GM12875 (cell line): ENCODE results near the gene COL4A3.

Experiments used
- H3K4me3 ChIP-seq: one replicate; pipeline ENCODE4 v1.5.1; 2011; ENCODE audit warnings: low read depth, low read length, control low read depth
- CTCF ChIP-seq: IDR thresholded peaks from 2 replicates; pipeline ENCODE4 v1.5.1; 2011; ENCODE audit warnings: low read depth, mild to moderate bottlenecking, control low read depth, inconsistent platforms, low read length, moderate library complexity, borderline replicate concordance; ENCODE audit not compliant: insufficient read depth

Gene COL4A3

DNA sequence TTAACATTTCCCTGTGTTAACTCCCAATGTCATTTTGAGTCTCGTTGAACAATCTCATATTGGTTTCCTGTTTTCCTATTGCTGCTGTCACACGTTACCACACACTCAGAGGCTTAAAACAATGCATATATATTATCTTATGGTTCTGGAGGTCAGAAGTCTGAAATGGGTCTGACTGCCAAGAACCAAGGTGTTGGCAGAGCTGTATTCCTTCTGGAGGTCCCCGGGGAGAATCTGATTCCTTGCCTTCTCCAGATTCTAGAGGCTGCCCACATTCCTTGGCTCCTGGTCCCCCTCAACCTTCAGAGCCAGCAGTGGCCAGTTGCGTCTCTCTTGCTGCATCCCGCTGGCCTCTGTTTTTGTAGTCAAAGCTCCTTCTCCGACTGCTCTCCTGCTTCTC is 18.0 kb upstream of the COL4A3 start:
- H3K4me3 ChIP-seq: no peak overlapping the region
- TF ChIP-seq CTCF: no peak

DNA sequence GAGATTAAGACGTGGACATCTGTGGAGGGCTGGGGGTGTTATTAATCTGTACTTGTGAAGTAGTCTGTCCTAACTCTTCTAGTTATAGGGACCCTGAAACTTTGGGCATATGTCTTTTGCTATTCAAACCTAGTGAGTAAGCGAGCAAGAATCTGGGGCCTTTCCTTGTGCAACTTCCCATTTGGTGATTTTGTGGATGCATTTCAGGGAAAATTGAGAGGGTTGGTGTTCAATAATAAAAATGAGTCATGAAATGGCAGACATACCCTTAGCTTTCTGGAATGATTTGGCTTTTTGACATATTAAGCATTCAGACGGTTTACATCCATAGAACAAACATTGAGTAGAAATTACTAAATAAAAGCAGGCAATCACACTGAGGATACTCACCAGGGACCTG is 17.4 kb upstream of the COL4A3 start:
- no peak for TF ChIP-seq CTCF
- no peak overlapping the region for H3K4me3 ChIP-seq

GRCh38 chr2:227148106-227148505 is 16.3 kb upstream of the COL4A3 start:
- no peak for TF ChIP-seq CTCF

DNA sequence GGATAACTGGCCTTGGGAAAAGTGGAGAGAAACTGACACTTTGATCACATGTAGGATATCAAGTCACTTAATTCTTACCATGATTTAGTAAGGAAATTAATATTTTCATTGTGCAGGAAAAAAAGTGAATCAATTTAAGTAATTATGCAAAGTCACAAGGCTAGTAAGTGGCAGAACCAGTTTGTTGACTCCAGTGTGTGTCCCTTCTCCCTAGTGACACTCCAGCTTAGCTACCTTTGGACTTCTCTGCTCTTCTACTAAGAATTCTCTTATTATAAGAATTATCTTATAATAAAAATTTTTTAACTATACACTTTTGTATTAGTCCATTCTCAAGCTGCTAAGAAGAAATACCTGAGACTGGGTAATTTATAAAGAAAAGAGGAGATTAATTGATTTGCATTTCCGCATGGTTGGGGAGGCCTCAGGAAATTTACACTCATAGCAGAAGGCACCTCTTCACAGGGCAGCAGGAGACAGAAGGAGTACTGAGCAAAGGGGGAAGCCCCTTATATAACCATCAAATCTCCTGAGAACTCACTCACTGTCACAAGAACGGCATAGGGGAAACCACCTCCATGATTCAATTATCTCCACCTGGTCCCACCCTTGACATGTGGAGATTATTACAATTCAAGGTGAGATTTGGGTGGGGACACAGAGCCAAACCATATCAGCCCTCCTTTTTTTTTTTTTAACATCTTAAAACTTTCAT is 14.0 kb upstream of the COL4A3 start:
- H3K4me3 ChIP-seq: no peak overlapping the region
- no peak for TF ChIP-seq CTCF

More at GRCh38 chr2:227148106-227148505, 16.3 kb upstream of the COL4A3 start:
- H3K4me3 ChIP-seq: no peak overlapping the region

GRCh38 chr2:227152093-227152766 is 12.2 kb upstream of the COL4A3 start:
- H3K4me3 ChIP-seq: no peak overlapping the region
- no peak for TF ChIP-seq CTCF

GRCh38 chr2:227153307-227153706 is 11.1 kb upstream of the COL4A3 start:
- no peak for TF ChIP-seq CTCF
- H3K4me3 ChIP-seq: no peak overlapping the region
